EL (cell line): ENCODE measurements around the gene TFRC.
"Not testable (repeated sequence)": the region's sequence is repeated elsewhere in the genome, so short reads cannot be mapped to it uniquely, and the experiment has no call there.

Source experiments
- DNase-seq: peaks from one replicate; pipeline ENCODE4 v3.0.0-alpha.2; 2016

TFRC gene

GRCh38 chr3:196081834-196082618 lies at the start of gene TFRC:
TFRC (minus strand) TSS chr3:196082090; CDS start chr3:196077099, 4,991 bp downstream.
- DNase-seq, result peak; percentile 96

DNA sequence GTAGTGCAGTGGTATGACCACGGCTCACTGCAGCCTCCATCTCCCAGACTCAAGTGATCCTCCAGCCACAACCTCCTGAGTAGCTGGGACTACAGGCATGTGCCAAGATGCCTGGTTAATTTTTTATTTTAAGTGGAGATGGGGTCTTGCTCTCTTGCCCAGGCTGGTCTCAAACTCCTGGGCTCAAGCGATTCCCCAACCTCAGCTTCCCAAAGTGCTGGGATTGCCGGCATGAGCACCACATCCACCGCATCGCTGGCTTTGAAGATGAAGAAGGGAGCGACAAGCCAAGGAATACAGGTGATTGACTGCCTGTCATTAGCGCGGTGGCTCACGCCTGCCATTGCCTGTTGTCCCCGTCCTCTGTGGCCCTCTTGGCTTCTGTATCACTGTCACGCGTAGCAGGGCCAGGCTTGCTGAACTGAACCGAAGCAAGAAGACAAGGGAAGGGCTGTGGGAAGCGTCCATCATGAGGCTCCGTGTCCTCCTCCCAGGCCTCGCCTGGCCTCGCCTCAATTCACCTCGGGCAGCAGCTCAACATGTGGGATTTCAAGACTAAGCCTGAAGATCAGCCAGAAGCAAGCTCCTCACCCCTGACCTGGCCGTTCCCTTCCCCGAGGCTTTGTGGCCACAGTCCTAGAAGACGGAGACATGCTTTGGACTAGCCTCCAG lies 46.4 kb upstream of the TFRC start:
- DNase-seq, result no peak

DNA sequence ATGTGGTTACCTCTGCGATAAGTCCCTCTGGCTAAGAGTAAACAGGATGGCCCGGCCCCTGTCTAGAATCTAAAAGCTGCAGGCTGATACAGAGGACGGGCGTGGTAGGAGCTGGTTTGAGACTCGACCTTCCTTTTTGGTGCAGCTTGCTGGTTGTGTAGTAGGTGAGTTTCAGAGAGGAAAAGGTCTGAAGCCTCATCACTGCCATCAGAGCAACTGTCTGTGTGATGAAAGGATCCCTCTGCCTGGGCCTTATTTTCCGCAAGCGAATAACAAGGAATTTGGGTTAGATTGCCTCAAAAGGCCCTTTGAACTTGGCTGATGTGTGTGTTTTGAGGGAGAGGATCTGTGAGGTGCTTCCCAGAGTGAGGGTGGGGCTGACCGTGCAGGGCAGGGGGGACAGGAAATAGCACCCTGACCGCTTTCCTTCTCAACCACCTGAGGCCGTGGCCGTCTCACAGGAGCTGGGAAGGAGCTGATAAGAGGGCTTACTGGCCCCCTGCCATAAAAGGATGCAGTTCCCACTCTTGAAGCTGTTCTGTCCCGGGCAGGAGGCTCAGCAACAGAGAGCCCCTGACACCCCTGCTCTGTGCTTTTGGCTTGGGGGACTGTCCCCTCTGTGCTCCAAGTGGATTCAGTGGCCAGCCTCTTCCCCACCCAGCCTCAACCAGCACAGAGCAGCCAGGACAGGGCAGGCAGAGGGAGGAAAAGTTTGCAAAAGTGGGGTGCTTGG lies 45.6 kb upstream of the TFRC start:
- no peak for DNase-seq

- DNase-seq, result no peak
These were observed 42.7 kb upstream of the TFRC start for GRCh38 chr3:196124608-196125007.

DNA sequence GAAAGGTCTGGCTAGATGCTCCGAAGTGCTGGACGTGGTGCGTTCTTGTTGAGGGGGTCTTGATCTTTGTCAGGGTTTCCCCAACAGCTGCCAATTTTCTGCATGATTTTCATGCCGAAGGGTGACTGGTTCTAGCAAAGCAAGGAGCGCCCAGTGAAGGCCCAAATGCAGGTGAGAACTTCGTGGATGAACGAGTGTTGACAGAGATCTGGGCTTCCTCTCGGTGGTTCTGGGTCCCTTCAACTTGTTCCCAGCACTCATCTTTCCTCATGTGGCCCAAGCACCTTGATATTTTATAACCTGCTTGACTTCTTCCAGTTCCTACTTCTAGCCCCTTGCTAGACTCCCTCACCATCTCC lies 40.8 kb upstream of the TFRC start:
- no peak for DNase-seq

DNA sequence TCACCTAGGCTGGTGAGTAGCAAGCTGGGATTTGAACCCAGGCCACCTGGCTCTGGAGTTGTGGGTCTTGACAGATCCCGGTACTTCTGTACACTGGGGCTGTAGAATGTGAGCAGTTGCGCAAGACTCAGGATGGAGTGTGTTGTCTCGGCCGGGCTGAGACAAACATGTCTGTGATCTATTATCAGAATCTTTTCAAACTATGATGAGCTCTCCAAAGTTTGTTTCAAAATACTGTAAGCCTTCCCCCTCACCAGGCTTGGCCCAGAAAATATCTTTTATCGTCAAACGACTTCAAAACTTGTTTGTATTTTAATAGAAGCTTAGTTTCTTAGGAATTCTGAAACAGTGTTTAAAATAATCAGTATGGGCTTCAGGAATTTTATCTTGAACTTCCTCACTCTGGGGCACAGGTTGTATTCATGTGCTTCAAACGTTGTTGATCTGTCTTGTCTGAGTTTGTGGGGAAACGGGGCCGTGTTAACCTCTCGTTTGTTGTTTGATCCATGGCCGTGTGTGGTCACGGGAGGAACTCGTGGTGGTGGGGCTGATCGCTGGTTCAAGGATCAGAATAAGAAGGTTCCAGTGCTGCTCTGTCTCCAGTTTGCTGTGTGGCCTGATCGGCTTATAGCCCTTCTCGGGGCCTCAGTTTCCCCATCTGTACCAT lies 40.3 kb upstream of the TFRC start:
- DNase-seq, result no peak

DNA sequence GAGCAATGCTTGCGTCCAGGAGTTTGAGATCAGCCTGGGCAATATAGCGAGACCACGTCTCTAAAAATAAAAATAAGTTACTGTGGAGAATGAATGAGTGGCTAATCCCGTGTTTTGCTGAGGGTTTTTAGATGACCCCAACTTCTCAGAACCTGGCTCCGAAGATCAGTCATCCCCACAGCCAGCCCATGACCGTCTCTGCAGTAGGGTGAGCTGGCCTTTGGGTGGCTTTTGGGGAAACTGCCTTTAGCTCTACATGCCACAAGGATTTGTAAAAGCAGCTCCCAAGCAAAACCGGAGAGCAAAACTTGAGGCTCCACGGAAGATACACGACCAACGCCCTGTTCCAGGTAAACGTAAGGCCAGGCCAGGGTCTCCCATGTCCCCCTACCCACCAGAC lies 39.2 kb upstream of the TFRC start:
- DNase-seq, result no peak

GRCh38 chr3:196120291-196120951 lies 38.5 kb upstream of the TFRC start:
- no peak for DNase-seq

DNA sequence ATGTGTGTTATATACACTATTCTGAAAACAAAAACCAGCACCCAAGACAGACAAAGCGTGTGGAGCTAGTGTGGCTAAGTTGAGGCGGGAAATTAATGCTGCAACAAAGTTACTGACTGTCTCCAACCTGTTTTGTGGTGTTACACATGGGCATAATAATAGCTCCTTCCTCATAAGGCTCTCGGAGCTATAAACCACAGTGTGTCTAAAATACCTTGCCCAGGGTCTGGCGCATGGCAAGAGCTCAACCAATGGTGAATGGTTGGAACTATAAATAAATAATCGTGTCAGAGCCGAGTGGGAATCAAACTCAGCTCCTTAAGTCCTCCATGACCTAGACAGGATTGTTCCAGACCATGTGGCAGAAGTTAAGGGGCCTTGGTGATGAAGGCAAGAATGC lies 35.9 kb upstream of the TFRC start:
- no peak for DNase-seq

- DNase-seq, result no peak
These were observed 33.8 kb upstream of the TFRC start for GRCh38 chr3:196115678-196116083.

DNA sequence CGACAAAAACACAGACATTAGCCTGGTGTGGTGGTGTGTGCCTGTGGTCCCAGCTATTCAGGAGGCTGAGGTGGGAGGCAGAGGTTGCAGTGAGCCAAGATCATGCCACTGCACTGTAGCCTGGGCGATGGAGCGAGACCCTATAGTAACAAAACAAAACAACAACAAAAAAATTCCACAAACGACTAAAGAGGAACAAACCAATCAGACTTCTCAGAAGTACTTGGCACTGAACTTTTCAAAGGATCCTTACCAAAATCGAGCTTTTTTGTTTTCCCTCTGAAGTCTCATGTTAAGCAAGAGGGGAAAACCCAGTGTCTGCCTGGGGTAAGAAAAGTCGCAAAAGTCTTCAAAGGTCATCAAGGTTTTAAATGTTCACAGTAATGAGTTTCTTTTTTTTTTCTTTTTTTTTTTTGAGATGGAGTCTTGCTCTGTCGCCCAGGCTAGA lies 30.1 kb upstream of the TFRC start:
- no peak for DNase-seq

- no peak for DNase-seq
These were observed 26.3 kb upstream of the TFRC start for GRCh38 chr3:196108075-196108743.

DNA sequence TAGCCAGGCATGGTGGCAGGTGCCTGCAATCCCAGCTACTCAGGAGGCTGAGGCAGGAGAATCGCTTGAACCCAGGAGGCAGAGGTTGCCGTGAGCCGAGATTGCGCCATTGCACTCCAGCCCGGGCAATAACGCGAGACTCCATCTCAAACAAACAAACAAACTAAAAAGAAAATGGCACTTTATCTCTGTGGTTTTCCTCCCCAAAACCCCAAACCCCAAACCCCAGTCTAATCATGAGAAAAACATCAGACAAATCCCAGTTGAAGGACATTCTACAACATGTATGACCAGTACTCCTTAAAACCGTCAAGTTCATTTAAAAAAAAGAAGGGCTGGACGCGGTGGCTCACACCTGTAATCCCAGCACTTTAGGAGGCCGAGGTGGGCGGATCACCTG lies 22.8 kb upstream of the TFRC start:
- not testable (repeated sequence) for DNase-seq

DNA sequence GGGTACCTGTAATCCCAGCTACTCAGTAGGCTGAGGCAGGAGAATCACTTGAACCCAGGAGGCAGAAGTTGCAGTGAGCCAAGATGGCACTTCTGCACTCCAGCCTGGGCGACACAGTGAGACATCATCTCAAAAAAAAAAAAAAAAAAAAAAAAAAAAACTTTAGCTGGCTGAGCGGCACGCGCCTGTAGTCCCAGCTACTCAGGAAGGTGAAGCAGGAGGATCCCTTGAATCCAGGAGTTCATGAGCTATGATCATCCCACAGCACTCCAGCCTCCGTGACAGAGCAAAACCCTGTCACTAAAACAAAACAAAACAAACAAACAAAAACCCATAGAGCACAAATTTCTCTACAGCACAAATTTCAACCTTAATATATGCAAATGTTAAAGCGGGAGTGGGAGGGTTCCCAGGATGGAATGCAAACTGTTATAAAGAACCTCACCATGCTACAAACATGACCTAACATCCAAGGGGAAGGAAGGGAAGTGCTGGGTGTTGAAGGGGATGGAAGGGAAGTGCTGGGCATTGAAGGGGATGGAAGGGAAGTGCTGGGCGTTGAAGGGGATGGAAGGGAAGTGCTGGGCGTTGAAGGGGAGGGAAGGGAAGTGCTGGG lies 16.6 kb upstream of the TFRC start:
- DNase-seq, result not testable (repeated sequence)

DNA sequence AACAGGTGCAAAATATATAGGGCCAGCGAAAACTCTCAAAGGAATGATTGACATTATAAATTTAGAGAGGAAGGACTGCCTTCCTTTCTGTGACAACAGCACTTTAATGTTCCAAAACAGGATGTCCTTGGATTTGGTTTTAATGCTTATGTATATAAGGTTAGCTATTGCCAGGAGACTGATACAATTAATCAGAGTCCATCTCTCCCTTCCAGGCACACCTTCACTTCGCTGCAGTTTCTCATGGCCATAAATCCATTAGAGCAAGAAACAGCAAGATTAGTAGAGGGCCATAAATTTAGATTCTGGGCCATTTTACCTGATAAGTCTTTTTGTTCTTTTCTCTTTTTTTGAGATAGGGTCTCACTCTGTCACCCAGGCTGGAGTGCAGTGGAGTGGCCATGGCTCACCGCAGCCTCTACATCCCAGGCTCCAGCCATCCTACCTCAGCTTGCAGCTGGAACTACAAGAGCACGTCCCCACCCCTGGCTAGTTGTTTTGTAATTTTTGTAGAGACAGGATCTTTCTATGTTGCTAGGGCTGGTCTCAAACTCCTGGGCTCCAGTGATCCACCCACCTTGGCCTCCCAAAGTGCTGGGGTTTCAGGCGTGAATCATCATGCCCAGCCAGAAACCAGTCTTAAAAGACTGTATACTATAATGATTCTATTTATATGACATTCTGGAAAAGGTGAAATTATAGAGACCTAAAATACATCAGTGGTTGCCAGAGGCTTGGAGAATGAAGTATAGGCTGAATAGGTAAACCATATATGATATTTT lies 15.7 kb upstream of the TFRC start:
- no peak for DNase-seq

- no peak for DNase-seq
These were observed 14.6 kb upstream of the TFRC start for GRCh38 chr3:196096382-196096953.

- DNase-seq, result no peak
These were observed 11.6 kb upstream of the TFRC start for GRCh38 chr3:196093317-196094111.

DNA sequence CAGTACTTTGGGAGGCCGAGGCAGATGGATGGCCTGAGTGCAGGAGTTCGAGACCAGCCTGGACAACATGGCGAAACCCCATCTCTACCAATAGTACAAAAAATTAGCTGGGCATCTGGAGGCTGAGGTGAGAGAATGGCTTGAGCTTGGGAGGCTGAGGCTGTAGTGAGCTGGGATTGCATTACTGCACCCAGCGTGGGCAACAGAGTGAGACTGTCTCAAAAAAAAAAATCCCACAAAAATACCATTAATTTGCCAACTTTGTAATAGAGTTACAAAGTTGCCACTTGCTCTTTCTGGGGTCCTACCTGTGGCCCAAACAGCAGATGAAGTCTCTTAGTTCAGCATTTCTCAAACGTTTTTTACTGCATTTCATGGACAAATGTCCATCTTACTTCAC lies 6.0 kb upstream of the TFRC start:
- no peak for DNase-seq

GRCh38 chr3:196082619-196082971 lies 705 bp upstream of the TFRC start:
- no peak for DNase-seq
